ENCODE measurements around the gene LRBA. TPM values are rescaled to one million over a fixed set of nuclear protein-coding genes. Genes with fewer than 3 reads are reported as not detected.
"Not testable (repeated sequence)": the region's sequence is repeated elsewhere in the genome, so short reads cannot be mapped to it uniquely, and the experiment has no call there.

Gene LRBA
- total RNA-seq, 1 experiment from 2014 or later = 53.4 TPM

- DNase-seq (ENCODE audit: low spot score) = no peak
Measured at GRCh38 chr4:150743564-150744342, 271.3 kb downstream of the LRBA start.

GRCh38 chr4:150742930-150743329 is 272.2 kb downstream of the LRBA start:
- DNase-seq (ENCODE audit: low spot score) = not testable (repeated sequence)

DNA sequence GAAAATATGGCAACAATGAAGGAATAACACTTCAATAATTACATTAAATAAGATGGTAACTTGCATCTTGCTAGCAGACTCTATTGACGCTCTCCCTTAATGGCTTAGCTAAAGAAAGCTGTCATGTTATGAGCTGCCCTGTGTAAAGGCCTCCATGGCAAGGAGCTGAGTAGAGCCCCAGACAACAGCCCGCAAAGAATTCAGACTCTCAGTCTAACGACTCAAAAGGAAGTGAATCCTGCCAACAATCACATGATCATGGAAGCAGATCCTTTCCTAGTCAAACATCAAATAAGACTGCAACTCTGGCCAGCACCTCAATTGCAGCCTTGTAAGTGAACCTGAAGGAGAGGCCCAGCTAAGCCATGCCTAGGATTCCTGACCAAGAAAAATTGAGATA is 275.5 kb downstream of the LRBA start:
- DNase-seq (ENCODE audit: low spot score) = no peak

- no peak for DNase-seq (ENCODE audit: low spot score)
Measured at GRCh38 chr4:150725957-150726523, 289.0 kb downstream of the LRBA start.

GRCh38 chr4:150723727-150724411 is 291.2 kb downstream of the LRBA start:
- DNase-seq (ENCODE audit: low spot score) = no peak

DNA sequence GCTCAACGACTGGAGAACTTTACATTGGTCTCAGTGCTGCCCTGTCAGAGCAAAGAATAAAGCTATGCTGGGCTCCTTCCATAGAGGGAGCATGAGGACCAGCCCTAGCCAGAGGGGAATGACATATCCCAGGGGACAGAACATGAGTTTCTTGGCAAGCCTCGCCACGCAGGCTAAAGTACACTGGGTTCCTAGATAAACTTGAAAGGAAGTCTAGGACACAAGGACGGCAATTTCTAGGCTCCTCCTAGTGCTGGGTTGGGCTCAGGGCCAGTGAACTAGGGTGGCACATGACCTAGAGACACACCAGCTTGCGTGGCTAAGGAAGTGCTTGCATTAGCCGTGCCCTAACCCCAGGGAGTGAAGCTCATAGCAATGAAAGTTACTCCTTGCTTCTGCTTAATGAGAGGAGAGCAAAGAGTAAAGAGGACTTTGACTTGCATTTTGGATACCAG is 292.1 kb downstream of the LRBA start:
- DNase-seq (ENCODE audit: low spot score) = peak; percentile 90

- DNase-seq (ENCODE audit: low spot score) = no peak
Measured at GRCh38 chr4:150720973-150721518, 294.0 kb downstream of the LRBA start.

GRCh38 chr4:150717952-150718351 is 297.1 kb downstream of the LRBA start:
- no peak for DNase-seq (ENCODE audit: low spot score)

DNA sequence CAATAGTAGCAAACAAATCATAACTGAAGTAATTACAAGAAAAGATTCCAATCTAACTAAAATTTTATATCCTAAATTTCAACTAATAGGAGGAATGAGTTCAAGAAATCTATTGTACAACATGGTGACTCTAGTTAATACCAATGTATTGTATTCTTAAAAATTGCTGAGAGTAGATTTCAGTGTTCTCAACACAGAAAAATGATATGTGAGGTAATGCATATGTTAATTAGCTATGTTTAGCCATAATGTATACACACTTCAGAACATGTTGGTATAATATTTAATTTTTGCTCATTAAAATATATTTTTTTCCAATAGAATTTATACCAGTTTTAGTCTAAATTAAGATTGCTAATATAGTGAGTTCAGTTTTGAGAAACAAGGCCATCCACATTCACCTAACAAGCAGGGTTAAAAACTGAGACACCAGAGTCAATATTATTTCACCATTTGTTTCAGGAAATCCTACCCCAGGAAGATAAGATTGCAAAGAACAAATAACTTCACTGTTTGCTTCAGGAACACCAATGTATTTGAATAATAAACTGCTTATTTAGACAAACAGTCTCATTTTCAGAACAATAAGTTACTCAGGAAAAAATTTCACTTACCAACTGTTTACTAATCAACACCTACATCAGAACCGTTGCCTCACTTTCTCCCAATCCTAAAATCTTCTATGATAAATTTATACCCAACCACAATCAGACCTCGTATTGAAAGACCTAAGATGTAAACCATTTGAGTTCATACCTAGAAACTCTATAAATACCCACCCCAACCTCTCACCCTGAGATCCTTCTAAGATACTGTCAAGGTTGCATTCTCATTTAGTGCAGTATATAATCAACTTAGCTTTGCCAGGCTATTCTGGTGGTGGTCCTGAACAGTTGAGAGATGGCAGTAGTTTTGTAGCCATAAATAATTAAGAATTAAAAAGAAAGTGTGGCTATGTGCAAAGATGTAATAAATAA is 300.3 kb downstream of the LRBA start:
- no peak for DNase-seq (ENCODE audit: low spot score)

DNA sequence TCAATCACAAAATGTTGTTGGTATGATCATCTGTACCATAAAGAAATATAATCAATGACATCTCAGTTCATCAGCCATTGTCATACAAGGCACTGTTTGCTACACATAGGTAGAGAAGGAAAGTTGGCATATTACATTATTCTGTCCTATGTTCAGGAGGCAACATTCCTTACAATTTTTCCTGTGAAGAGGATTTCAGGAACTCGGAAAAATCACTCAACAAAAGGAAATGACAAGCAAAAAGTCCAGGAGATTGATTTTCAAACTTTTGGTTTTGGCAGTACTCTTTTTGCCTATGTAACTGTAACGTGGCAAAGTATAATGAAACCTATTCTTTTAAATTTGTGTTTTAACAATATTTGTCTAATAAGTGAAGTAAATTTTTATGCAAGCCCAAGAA is 301.8 kb downstream of the LRBA start:
- no peak for DNase-seq (ENCODE audit: low spot score)

DNA sequence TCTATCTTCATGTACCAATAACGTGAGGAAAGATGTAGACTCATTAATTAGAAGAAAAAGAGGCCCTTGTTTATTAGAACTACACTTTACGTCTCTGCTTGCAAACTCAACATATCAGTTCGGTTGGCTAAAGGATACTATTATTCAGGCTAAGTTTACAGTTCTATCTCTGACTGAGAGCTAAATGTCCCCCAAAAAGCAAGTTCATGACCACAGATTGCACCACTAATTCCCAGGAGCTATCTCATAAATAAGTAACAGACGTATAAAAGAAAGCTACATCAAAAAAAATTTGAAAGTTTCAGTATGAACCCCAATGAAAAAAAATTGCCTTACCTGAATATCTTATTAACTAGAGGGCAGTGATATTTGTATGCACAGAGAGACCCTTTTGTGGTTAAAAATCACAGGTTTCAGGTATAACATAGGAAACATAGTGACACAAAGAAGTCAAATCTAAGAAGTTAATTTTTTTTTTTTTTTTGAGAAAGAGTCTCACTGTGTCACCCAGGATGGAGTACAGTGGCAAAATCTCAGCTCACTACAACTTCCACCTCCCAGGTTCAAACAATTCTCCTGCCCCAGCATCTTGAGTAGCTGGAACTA is 304.2 kb downstream of the LRBA start:
- DNase-seq (ENCODE audit: low spot score) = no peak

DNA sequence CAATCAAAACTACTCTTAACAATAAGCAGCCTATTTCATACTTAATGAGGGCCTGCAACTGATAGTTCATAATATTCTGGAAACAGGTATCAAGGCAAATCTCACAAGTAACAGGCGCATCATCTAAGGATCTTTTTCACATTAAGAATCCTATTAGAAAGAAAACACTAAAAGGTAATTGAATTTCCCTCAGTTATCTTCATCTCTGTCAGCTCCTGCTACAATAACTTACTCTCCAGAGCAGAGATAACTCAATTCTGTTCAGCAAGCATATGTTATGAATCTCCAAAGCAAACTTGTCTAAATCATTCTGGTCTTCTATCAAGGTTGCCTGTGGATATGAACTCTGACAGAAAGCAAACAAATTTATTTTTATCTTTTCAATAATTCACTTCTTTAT is 307.1 kb downstream of the LRBA start:
- no peak for DNase-seq (ENCODE audit: low spot score)

DNA sequence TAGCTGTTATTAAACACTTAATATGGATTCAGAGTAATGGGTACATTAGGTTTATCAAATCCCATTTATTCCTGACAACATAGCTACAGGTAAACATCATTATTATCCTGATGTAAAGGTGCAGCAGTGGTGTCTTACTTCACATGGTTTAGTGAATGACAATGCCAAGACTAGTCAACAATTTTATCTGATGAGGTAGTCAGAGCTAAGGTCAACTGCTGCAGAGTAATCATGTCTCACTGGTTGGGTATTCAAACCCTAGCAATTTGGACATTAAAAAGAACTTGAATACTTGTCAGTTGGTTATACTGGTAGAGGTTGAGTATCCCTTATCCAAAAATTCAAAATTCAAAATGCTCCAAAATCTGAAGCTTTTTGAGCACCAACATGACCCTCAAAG is 315.5 kb downstream of the LRBA start:
- no peak for DNase-seq (ENCODE audit: low spot score)

DNA sequence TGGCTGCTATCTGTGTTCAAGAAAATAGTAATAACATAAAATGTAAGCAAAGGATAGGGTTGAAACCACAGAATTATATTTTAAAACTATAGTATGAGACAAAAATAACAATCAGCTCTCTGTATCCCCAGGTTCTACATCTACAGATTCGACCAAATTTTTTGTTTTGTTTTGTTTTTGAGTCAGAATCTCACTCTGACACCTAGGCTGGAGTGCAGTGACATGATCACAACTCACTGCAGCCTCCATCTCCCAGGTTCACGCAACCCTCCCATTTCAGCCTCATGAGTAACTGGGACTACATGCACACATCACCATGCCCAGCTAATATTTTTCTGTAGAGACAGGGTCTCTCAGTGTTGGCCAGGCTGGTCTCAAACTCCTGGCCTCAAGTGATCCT is 319.9 kb downstream of the LRBA start:
- no peak for DNase-seq (ENCODE audit: low spot score)

DNA sequence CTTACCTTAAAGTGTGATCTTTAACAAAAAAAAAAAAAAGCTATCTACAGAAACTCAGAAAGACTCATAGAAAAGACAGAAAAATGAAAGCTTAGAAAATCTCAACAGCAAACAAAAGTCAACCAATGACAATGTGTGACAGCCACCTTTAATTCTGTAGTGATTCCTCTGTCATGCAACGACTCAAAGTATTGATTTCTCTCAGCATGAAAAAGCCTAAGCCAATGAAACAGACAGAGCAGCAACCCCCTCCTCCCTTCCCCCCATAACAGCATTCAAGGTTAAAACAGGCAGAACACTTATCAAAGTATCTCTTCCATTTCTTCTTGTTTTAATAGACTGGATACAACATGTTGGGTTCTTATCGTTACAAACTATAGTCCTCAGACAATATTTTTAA is 320.6 kb downstream of the LRBA start:
- DNase-seq (ENCODE audit: low spot score) = no peak

- no peak for DNase-seq (ENCODE audit: low spot score)
Measured at GRCh38 chr4:150683775-150684350, 331.2 kb downstream of the LRBA start.

- DNase-seq (ENCODE audit: low spot score) = no peak
Measured at GRCh38 chr4:150682126-150682525, 333.0 kb downstream of the LRBA start.

- DNase-seq (ENCODE audit: low spot score) = no peak
Measured at GRCh38 chr4:150681063-150681462, 334.0 kb downstream of the LRBA start.

- DNase-seq (ENCODE audit: low spot score) = no peak
Measured at GRCh38 chr4:150680651-150681050, 334.4 kb downstream of the LRBA start.

DNA sequence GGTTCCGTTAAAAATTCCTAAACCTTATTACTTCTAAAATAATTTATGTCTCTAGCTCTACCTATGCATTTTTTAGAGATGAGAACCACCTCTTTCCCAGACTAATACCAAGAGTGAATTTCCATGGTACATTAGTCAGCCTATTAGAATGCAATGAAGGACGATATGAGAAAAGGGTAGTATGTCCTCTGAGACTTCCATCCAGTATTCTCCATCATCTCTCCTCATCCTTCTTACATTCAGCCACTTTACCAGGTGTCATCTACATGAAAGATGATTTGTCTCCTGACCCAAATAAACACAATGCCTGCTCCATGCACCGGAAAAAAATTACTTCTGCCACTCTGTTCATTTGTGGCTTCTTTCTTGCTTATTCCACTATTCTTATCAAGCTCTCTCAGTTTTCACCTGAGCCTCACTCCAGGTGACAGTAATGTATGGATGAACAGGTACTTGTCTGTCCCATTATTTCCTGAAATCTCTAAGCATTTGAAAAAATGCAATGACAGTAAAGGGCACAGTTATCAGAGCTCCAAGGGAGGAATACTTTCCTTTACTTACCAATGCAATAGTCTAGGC is 335.2 kb downstream of the LRBA start:
- DNase-seq (ENCODE audit: low spot score) = no peak
